HG03025 (cell line): ENCODE results near the gene IGFBP1.
"Not testable (repeated sequence)": the region's sequence is repeated elsewhere in the genome, so short reads cannot be mapped to it uniquely, and the experiment has no call there.

Source experiments
- ATAC-seq: cut with Tn5 transposase; IDR thresholded peaks from one replicate; pipeline ENCODE4 v1.9.1; 2021; ENCODE audit warnings: mild to moderate bottlenecking, moderate library complexity; ENCODE audit not compliant: unreplicated experiment, low FRiP score

Gene IGFBP1

GRCh38 chr7:45888185-45888992, at the start of gene IGFBP1:
IGFBP1 (plus strand) TSS chr7:45888488; CDS start chr7:45888653, 165 bp downstream.
- ATAC-seq = no peak

DNA sequence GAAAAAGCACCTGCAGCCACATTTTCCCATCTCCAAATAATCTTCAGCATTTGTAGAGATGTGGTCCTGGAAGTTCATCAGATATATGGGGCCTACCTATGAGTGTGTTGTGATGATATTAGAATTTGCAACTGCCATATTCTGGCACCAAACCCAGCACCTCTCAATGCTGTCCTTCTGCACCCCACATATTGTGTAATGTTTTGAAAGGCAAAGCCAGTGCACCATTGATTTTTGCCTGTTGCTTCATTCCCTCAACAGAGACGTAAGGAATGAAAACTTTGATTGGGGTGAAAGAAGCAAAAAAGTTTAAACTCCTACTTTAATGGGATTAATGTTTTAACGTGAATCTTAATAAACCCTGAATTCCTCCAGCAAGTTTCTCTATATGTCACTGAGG, 49.4 kb upstream of the IGFBP1 start:
- ATAC-seq = not testable (repeated sequence)

- not testable (repeated sequence) for ATAC-seq
Observed at GRCh38 chr7:45841926-45842717, 46.2 kb upstream of the IGFBP1 start.

GRCh38 chr7:45846536-45846935, 41.8 kb upstream of the IGFBP1 start:
- not testable (repeated sequence) for ATAC-seq

DNA sequence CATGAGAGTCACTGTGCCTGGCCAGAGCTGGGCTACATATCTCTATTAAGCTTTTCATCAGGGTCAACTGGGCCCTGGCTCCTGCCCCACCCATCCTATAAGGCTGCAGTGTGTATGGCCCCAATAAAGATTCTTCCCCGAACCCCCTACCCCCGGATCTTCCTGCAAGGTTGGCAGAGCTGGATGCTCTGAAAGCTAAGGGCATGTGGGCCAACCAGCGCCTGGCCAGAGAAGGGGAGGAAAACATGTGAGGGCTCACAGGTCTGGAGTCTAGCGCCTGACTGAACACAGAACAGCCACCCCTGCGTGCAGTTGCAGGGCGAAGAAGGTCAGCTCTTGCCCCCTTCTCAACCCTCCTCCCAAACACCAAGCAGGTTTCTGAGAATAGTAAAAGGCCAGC, 39.6 kb upstream of the IGFBP1 start:
- ATAC-seq = not testable (repeated sequence)

- not testable (repeated sequence) for ATAC-seq
Observed at GRCh38 chr7:45852984-45853383, 35.3 kb upstream of the IGFBP1 start.

- ATAC-seq = not testable (repeated sequence)
Observed at GRCh38 chr7:45853491-45853890, 34.8 kb upstream of the IGFBP1 start.

- ATAC-seq = not testable (repeated sequence)
Observed at GRCh38 chr7:45855680-45856079, 32.6 kb upstream of the IGFBP1 start.

- not testable (repeated sequence) for ATAC-seq
Observed at GRCh38 chr7:45856888-45857287, 31.4 kb upstream of the IGFBP1 start.

GRCh38 chr7:45863715-45864114, 24.6 kb upstream of the IGFBP1 start:
- ATAC-seq = no peak

DNA sequence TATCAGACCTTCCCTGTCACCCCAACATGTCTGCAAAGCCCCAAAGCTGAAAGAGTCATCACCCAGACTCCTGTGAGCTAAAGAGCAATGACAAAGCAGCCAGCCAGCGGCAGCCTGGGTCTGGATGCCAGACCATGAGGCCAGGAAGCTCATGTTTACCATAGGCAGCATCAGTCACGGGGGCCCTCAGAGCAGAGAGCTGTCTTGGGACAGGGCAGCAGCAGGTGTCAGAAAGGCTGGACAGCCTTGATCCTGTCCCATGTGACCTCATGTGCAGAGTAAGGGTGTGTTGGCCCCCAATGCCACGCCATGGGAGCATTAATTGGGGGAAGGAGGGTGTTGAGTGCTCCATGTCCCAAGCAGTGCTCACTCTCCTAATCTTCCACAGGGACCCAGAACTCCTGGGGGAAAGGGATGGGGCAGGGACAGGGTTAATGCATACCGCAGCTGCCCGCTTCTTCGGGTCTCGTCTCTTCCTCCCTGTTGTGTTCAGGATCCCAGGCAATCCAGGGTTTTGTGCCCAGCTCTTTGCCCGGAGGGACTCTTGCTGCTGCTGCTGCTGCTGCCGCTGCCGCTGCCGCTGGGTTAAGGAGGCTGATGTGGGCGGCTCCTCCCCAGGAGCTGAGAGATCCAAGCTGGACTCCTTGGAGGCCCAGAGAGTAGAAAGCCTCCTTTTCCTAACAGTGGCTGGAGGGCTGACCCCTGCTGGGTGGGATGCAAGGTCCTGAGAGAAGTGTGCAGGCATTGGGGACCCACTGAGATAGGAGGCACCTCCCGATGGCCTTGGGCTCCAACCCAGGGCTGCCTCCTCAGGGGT, 22.5 kb upstream of the IGFBP1 start:
- ATAC-seq = no peak

- no peak for ATAC-seq
Observed at GRCh38 chr7:45867471-45867870, 20.8 kb upstream of the IGFBP1 start.

- ATAC-seq = no peak
Observed at GRCh38 chr7:45869426-45869825, 18.9 kb upstream of the IGFBP1 start.

- no peak for ATAC-seq
Observed at GRCh38 chr7:45872116-45873034, 15.9 kb upstream of the IGFBP1 start.

GRCh38 chr7:45873035-45873354, 15.3 kb upstream of the IGFBP1 start, which contains the start of gene CCDC201:
CCDC201 (minus strand) TSS chr7:45873082; CDS start chr7:45873007, 75 bp downstream.
- ATAC-seq = no peak

GRCh38 chr7:45873355-45873754, 14.9 kb upstream of the IGFBP1 start:
- ATAC-seq = no peak

- no peak for ATAC-seq
Observed at GRCh38 chr7:45874408-45875131, 13.7 kb upstream of the IGFBP1 start.

- ATAC-seq = no peak
Observed at GRCh38 chr7:45876519-45876918, 11.8 kb upstream of the IGFBP1 start.
